CD14-positive monocyte (primary cell): Measurements from ENCODE around the gene WHAMM. TPM values are rescaled to one million over a fixed set of nuclear protein-coding genes. Genes with fewer than 3 reads are reported as not detected.

Source experiments
- DNase-seq, 3 donors: peaks; one replicate each; pipeline ENCODE4 v3.0.0-alpha.2; 2011 to 2022
- H2AFZ ChIP-seq: 2 replicates; pipeline ENCODE4 v1.6.0; 2012; ENCODE audit warnings: mild to moderate bottlenecking, low read depth, low read length, inconsistent platforms; ENCODE audit not compliant: insufficient read depth, poor library complexity, severe bottlenecking
- H3K27ac ChIP-seq, 2 donors: 1 replicate in 1 of 2; 2 replicates in 1 of 2; pipeline ENCODE4 v1.5.1; 2012 to 2013; ENCODE audit warnings: low read length in 2 of 2, control low read depth in 1 of 2, inconsistent platforms in 1 of 2, low read depth in 1 of 2, mild to moderate bottlenecking in 1 of 2
- H3K27me3 ChIP-seq, 2 donors: one replicate each; pipeline versions ENCODE4 v1.6.0 to v1.6.1; 2011 to 2013; ENCODE audit warnings: low read length in 2 of 2; ENCODE audit not compliant: control insufficient read depth in 2 of 2, insufficient read depth in 2 of 2
- H3K36me3 ChIP-seq, 2 donors: replicated peaks in 1 of 2; 1 replicate in 1 of 2; 2 replicates in 1 of 2; pipeline versions ENCODE4 v1.5.1 to v1.6.1; 2012 to 2013; ENCODE audit warnings: low read length in 2 of 2, control low read depth in 1 of 2, inconsistent platforms in 1 of 2, mild to moderate bottlenecking in 1 of 2; ENCODE audit not compliant: insufficient read depth in 2 of 2, control insufficient read depth in 1 of 2
- H3K4me1 ChIP-seq, 2 donors: 1 replicate in 1 of 2; 2 replicates in 1 of 2; pipeline versions ENCODE4 v1.5.1 to v1.6.1; 2012 to 2013; ENCODE audit warnings: low read length in 2 of 2, control low read depth in 1 of 2, inconsistent platforms in 1 of 2, mild to moderate bottlenecking in 1 of 2, moderate library complexity in 1 of 2; ENCODE audit not compliant: insufficient read depth in 2 of 2, control insufficient read depth in 1 of 2
- H3K4me2 ChIP-seq: replicated peaks from 2 replicates; pipeline ENCODE3; 2012; ENCODE audit warnings: low read length, moderate library complexity, mild to moderate bottlenecking; ENCODE audit not compliant: poor library complexity, severe bottlenecking; ENCODE audit errors: extremely low read depth
- H3K4me3 ChIP-seq, 3 experiments: fragments of 200-600 bp in 1 of 3; sonication (generic) in 1 of 3; replicated peaks in 1 of 3; 1 replicate in 2 of 3; 2 replicates in 1 of 3; pipeline ENCODE4 v1.5.1; 2011 to 2013; ENCODE audit warnings: low read length in 3 of 3, mild to moderate bottlenecking in 3 of 3, control low read depth in 2 of 3, low read depth in 2 of 3, inconsistent platforms in 1 of 3, moderate library complexity in 1 of 3
- H3K79me2 ChIP-seq: 2 replicates; pipeline ENCODE4 v1.6.0; 2012; ENCODE audit warnings: mild to moderate bottlenecking, control low read depth, inconsistent platforms, low read length, moderate library complexity; ENCODE audit not compliant: insufficient read depth
- H3K9ac ChIP-seq: 2 replicates; pipeline ENCODE4 v1.6.0; 2017; ENCODE audit warnings: low read length, mild to moderate bottlenecking; ENCODE audit not compliant: insufficient read depth, poor library complexity, severe bottlenecking
- H3K9me3 ChIP-seq, 2 donors: replicated peaks in 1 of 2; 1 replicate in 1 of 2; 2 replicates in 1 of 2; pipeline versions ENCODE4 v1.5.1 to v1.6.1; 2012 to 2013; ENCODE audit warnings: low read length in 2 of 2, control low read depth in 1 of 2; ENCODE audit not compliant: control insufficient read depth in 1 of 2, insufficient read depth in 1 of 2
- H4K20me1 ChIP-seq: 2 replicates; pipeline ENCODE4 v1.6.0; 2012; ENCODE audit warnings: mild to moderate bottlenecking, low read length, control low read depth, moderate library complexity; ENCODE audit not compliant: insufficient read depth
- H3K27ac Mint-ChIP-seq, 7 donors: one replicate each; pipeline ENCODE4 v1.8.0; 2020; ENCODE audit warnings: mild to moderate bottlenecking in 7 of 7, mixed read lengths in 7 of 7, moderate library complexity in 6 of 7, inconsistent platforms in 2 of 7
- H3K27me3 Mint-ChIP-seq, 3 donors: one replicate each; pipeline ENCODE4 v1.8.0; 2021 to 2022; ENCODE audit warnings: low read depth in 3 of 3, mild to moderate bottlenecking in 3 of 3, mixed read lengths in 3 of 3, moderate library complexity in 3 of 3, inconsistent platforms in 1 of 3
- H3K36me3 Mint-ChIP-seq, 2 donors: one replicate each; pipeline ENCODE4 v1.8.0; 2020; ENCODE audit warnings: mixed read lengths in 2 of 2, inconsistent platforms in 1 of 2, mild to moderate bottlenecking in 1 of 2
- H3K4me1 Mint-ChIP-seq: one replicate; pipeline ENCODE4 v1.8.0; 2020; ENCODE audit warnings: mild to moderate bottlenecking, mixed read lengths
- H3K4me3 Mint-ChIP-seq, 2 donors: one replicate each; pipeline ENCODE4 v1.8.0; 2020; ENCODE audit warnings: mild to moderate bottlenecking in 2 of 2, mixed read lengths in 2 of 2, moderate library complexity in 1 of 2
- H3K9me3 Mint-ChIP-seq, 7 donors: one replicate each; pipeline ENCODE4 v1.8.0; 2020 to 2022; ENCODE audit warnings: mixed read lengths in 7 of 7, mild to moderate bottlenecking in 6 of 7, moderate library complexity in 6 of 7, inconsistent platforms in 2 of 7
- CTCF ChIP-seq: fragments of 200-600 bp; IDR thresholded peaks from one replicate; pipeline ENCODE4 v1.8.0; 2022; ENCODE audit warnings: antibody characterized with exemption, mild to moderate bottlenecking
- WGBS: methylation state at CpG from one replicate; pipeline ENCODE4 v1.1.5; 2013; ENCODE audit warnings: missing lambda C conversion rate; ENCODE audit not compliant: insufficient coverage; 5-methylcytosine and 5-hydroxymethylcytosine counted together
- intact Hi-C, 2 donors: fragments of 100-400 bp; cut with micrococcal nuclease; formaldehyde crosslinking; loops; one replicate each; pipeline versions ENCODE4 v1.15.0 to v1.15.1; 2023
- polyA plus RNA-seq, 3 donors: library from polyadenylated mRNA; depleted of rRNA in 1 of 3; unstranded in 2 of 3; stranded (reverse) in 1 of 3; fragments of 300-500 nt in 2 of 3; fragments of >200 nt in 1 of 3; fragmentation: Illumina TruSeq in 2 of 3; gene quantifications; 1 replicate in 2 of 3; 2 replicates in 1 of 3; pipeline ENCODE4 v1.2.3, GENCODE V29; 2012 to 2021

The WHAMM gene
- polyA plus RNA-seq, 3 donors: 0.69 to 7.8 (median 0.92) TPM

GRCh38 chr15:82871358-82871757, 61.9 kb downstream of the WHAMM start:
- Mint-ChIP-seq H3K4me3 (no peak overlapping the region), H3K36me3 (peaks cover 0 to 2% of the 10 kb centered on the region in 2 donors), H3K27me3 (peaks cover 0 to 6% (median 0%) of the 10 kb centered on the region in 3 donors), H3K4me1 (peaks cover 27% of the 10 kb centered on the region), H3K9me3 (no peaks in the 10 kb centered on the region), H3K27ac (peak overlapping the region in 4 of 7 donors; percentile 15 to 75 (median 47))
- H3K27ac ChIP-seq: peak overlapping the region in 1 of 2 donors; percentile 13
- no peaks in the 10 kb centered on the region for H4K20me1 ChIP-seq
- no peaks in the 10 kb centered on the region for H3K9me3 ChIP-seq
- H3K4me1 ChIP-seq: peaks cover 20 to 23% of the 10 kb centered on the region in 2 donors
- WGBS: 7% methylated on average over 5 of the region's 5 CpGs
- peak overlapping the region; percentile 44 for H2AFZ ChIP-seq
- TF ChIP-seq CTCF: no peak
- no peak overlapping the region for H3K9ac ChIP-seq
- H3K4me2 ChIP-seq: no peak overlapping the region
- no peaks in the 10 kb centered on the region for H3K36me3 ChIP-seq
- H3K79me2 ChIP-seq: no peaks in the 10 kb centered on the region
- H3K27me3 ChIP-seq: no peaks in the 10 kb centered on the region
- intact Hi-C loops: no loop called here
- no peak for DNase-seq
- no peak overlapping the region for H3K4me3 ChIP-seq

GRCh38 chr15:82871832-82872484, 62.5 kb downstream of the WHAMM start:
- peaks cover 0 to 6% (median 0%) of the 10 kb centered on the region in 3 donors for H3K27me3 Mint-ChIP-seq
- Histone ChIP-seq H3K4me3 (no peak overlapping the region), H3K27ac (no peak overlapping the region), H3K27me3 (no peaks in the 10 kb centered on the region), H3K9me3 (no peaks in the 10 kb centered on the region), H4K20me1 (no peaks in the 10 kb centered on the region), H3K4me2 (no peak overlapping the region), H3K79me2 (no peaks in the 10 kb centered on the region), H3K9ac (no peak overlapping the region), H3K36me3 (no peaks in the 10 kb centered on the region), H2AFZ (no peak overlapping the region), H3K4me1 (peaks cover 20 to 23% of the 10 kb centered on the region in 2 donors)
- WGBS: 3% methylated on average over 2 of the region's 7 CpGs
- intact Hi-C loops: no loop called here
- peaks cover 0 to 2% of the 10 kb centered on the region in 2 donors for H3K36me3 Mint-ChIP-seq
- H3K27ac Mint-ChIP-seq: peak overlapping the region in 1 of 7 donors; percentile 4
- no peak for TF ChIP-seq CTCF
- no peak overlapping the region for H3K4me3 Mint-ChIP-seq
- no peaks in the 10 kb centered on the region for H3K9me3 Mint-ChIP-seq
- H3K4me1 Mint-ChIP-seq: peaks cover 27% of the 10 kb centered on the region
- DNase-seq: peak in 1 of 3 donors; percentile 7
